NCI-H1930 (cell line): ENCODE measurements around the gene ABHD2.
"Not testable (repeated sequence)": the region's sequence is repeated elsewhere in the genome, so short reads cannot be mapped to it uniquely, and the experiment has no call there.

Source experiments
- DNase-seq, 2 experiments: peaks; one replicate each; lab custom pipeline; 2025; lab: John Stamatoyannopoulos, UW

The ABHD2 gene

GRCh38 chr15:89121414-89121813, 33.2 kb downstream of the ABHD2 start:
- peak in 1 of 2 experiments; percentile 4 for DNase-seq

GRCh38 chr15:89122505-89123180, 34.4 kb downstream of the ABHD2 start:
- DNase-seq: no peak

- DNase-seq: no peak
Observed at GRCh38 chr15:89123181-89123525, 34.9 kb downstream of the ABHD2 start.

GRCh38 chr15:89125088-89125826, 37.0 kb downstream of the ABHD2 start:
- no peak for DNase-seq

- no peak for DNase-seq
Observed at GRCh38 chr15:89126009-89126408, 37.8 kb downstream of the ABHD2 start.

GRCh38 chr15:89127054-89127702, 38.9 kb downstream of the ABHD2 start:
- no peak for DNase-seq

- no peak for DNase-seq
Observed at GRCh38 chr15:89128320-89129122, 40.3 kb downstream of the ABHD2 start.

GRCh38 chr15:89129123-89129815, 41.0 kb downstream of the ABHD2 start:
- DNase-seq: no peak

- no peak for DNase-seq
Observed at GRCh38 chr15:89129816-89130134, 41.5 kb downstream of the ABHD2 start.

- no peak for DNase-seq
Observed at GRCh38 chr15:89130201-89130600, 41.9 kb downstream of the ABHD2 start.

GRCh38 chr15:89131731-89132130, 43.5 kb downstream of the ABHD2 start:
- DNase-seq: no peak

- no peak for DNase-seq
Observed at GRCh38 chr15:89132611-89133507, 44.6 kb downstream of the ABHD2 start.

- not testable (repeated sequence) for DNase-seq
Observed at GRCh38 chr15:89135387-89136077, 47.3 kb downstream of the ABHD2 start.

GRCh38 chr15:89136078-89136806, 48.0 kb downstream of the ABHD2 start:
- no peak for DNase-seq

- no peak for DNase-seq
Observed at GRCh38 chr15:89136818-89137772, 48.8 kb downstream of the ABHD2 start.

GRCh38 chr15:89137926-89138325, 49.7 kb downstream of the ABHD2 start:
- DNase-seq: no peak

GRCh38 chr15:89138999-89139612, 50.9 kb downstream of the ABHD2 start:
- no peak for DNase-seq
